SU-DHL-6 (cell line): ENCODE data around the gene AIP.
A peak's percentile ranks its signal among the peaks of the same experiment; 100 is the strongest.

Experiments used
- H2AFZ ChIP-seq: fragments of 200-600 bp; sonication (generic); 2 replicates; pipeline ENCODE4 v1.6.1; 2014; ENCODE audit warnings: low read depth, mild to moderate bottlenecking, moderate library complexity, mixed read lengths, antibody characterized with exemption, low read length; ENCODE audit not compliant: severe bottlenecking
- H3F3A ChIP-seq: fragments of 200-600 bp; shearing (Covaris generic); 2 replicates; pipeline ENCODE4 v1.6.0; 2016; ENCODE audit warnings: antibody characterized with exemption, mild to moderate bottlenecking; ENCODE audit not compliant: insufficient read depth
- H3K27ac ChIP-seq: fragments of 200-600 bp; sonication (generic); 2 replicates; pipeline ENCODE4 v1.5.1; 2016; ENCODE audit warnings: low read depth, mild to moderate bottlenecking, low read length, moderate library complexity, mixed read lengths
- H3K27me3 ChIP-seq: fragments of 200-600 bp; sonication (generic), shearing (Covaris generic); 2 replicates; pipeline ENCODE4 v1.6.0; 2014; ENCODE audit warnings: mild to moderate bottlenecking, low read length
- H3K36me3 ChIP-seq: fragments of 200-600 bp; sonication (generic); 2 replicates; pipeline ENCODE4 v1.6.1; 2014; ENCODE audit warnings: mild to moderate bottlenecking, low read length, mixed read lengths
- H3K4me2 ChIP-seq: fragments of 300-600, 200-600 bp; shearing (Covaris generic), sonication (generic); 2 replicates; pipeline ENCODE4 v1.6.0; 2014; ENCODE audit warnings: low read length, low read depth, mild to moderate bottlenecking; ENCODE audit not compliant: poor library complexity, severe bottlenecking
- H3K4me3 ChIP-seq: fragments of 200-600 bp; sonication (generic); 2 replicates; pipeline ENCODE4 v1.5.1; 2014; ENCODE audit warnings: antibody characterized with exemption, low read length, mild to moderate bottlenecking, mixed read lengths; ENCODE audit not compliant: insufficient read depth, poor library complexity, severe bottlenecking
- H3K79me2 ChIP-seq: fragments of 200-600 bp; sonication (generic); 2 replicates; pipeline ENCODE4 v1.6.1; 2014; ENCODE audit warnings: mild to moderate bottlenecking, low read length, moderate library complexity; ENCODE audit not compliant: insufficient read depth
- H3K9ac ChIP-seq: fragments of 200-600 bp; sonication (generic); 2 replicates; pipeline ENCODE4 v1.7.0; 2014; ENCODE audit warnings: mild to moderate bottlenecking, low read length
- H3K9me2 ChIP-seq: fragments of 200-600 bp; sonication (generic); replicated peaks from 2 replicates; pipeline ENCODE4 v1.6.1; 2014; ENCODE audit warnings: low read length; ENCODE audit not compliant: insufficient read depth
- H3K9me3 ChIP-seq: fragments of 200-600 bp; sonication (generic); 2 replicates; pipeline ENCODE4 v1.6.1; 2014; ENCODE audit warnings: low read length, mixed read lengths; ENCODE audit not compliant: insufficient read depth
- H4K20me1 ChIP-seq: fragments of 200-600 bp; sonication (generic); 2 replicates; pipeline ENCODE4 v1.6.1; 2014; ENCODE audit warnings: low read depth, mild to moderate bottlenecking, antibody characterized with exemption, low read length, moderate library complexity, mixed read lengths
- EZH2phosphoT487 ChIP-seq: fragments of 200-600 bp; sonication (generic), shearing (Covaris generic); conservative IDR thresholded peaks from 2 replicates; pipeline ENCODE4 v1.6.1; 2018; ENCODE audit warnings: mild to moderate bottlenecking, antibody characterized with exemption, low read length, moderate library complexity, mixed read lengths
- TF ChIP-seq, protein P1 (sequence below): fragments of 200-600 bp; sonication (generic); IDR thresholded peaks from one replicate; pipeline ENCODE4 v1.5.1; 2017; ENCODE audit warnings: antibody characterized with exemption, mild to moderate bottlenecking, low read length, moderate library complexity; ENCODE audit not compliant: insufficient read depth, poor library complexity, severe bottlenecking

AIP gene

GRCh38 chr11:67486481-67487195 lies 3.8 kb downstream of the AIP start:
- Histone ChIP-seq H3K9me2 (no peaks in the 10 kb centered on the region), H4K20me1 (no peaks in the 10 kb centered on the region), H3K36me3 (no peaks in the 10 kb centered on the region), H3K27me3 (no peaks in the 10 kb centered on the region), H2AFZ (no peak overlapping the region), H3F3A (peaks cover 25% of the 10 kb centered on the region), H3K27ac (peak overlapping the region; percentile 95), H3K9ac (peak overlapping the region; percentile 19), H3K79me2 (peaks cover 18% of the 10 kb centered on the region), H3K4me3 (no peak overlapping the region), H3K4me2 (peak overlapping the region; percentile 96), H3K9me3 (no peaks in the 10 kb centered on the region)
- no peak for TF ChIP-seq EZH2phosphoT487
- TF ChIP-seq, protein P1, sequence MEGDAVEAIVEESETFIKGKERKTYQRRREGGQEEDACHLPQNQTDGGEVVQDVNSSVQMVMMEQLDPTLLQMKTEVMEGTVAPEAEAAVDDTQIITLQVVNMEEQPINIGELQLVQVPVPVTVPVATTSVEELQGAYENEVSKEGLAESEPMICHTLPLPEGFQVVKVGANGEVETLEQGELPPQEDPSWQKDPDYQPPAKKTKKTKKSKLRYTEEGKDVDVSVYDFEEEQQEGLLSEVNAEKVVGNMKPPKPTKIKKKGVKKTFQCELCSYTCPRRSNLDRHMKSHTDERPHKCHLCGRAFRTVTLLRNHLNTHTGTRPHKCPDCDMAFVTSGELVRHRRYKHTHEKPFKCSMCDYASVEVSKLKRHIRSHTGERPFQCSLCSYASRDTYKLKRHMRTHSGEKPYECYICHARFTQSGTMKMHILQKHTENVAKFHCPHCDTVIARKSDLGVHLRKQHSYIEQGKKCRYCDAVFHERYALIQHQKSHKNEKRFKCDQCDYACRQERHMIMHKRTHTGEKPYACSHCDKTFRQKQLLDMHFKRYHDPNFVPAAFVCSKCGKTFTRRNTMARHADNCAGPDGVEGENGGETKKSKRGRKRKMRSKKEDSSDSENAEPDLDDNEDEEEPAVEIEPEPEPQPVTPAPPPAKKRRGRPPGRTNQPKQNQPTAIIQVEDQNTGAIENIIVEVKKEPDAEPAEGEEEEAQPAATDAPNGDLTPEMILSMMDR: no peak

DNA sequence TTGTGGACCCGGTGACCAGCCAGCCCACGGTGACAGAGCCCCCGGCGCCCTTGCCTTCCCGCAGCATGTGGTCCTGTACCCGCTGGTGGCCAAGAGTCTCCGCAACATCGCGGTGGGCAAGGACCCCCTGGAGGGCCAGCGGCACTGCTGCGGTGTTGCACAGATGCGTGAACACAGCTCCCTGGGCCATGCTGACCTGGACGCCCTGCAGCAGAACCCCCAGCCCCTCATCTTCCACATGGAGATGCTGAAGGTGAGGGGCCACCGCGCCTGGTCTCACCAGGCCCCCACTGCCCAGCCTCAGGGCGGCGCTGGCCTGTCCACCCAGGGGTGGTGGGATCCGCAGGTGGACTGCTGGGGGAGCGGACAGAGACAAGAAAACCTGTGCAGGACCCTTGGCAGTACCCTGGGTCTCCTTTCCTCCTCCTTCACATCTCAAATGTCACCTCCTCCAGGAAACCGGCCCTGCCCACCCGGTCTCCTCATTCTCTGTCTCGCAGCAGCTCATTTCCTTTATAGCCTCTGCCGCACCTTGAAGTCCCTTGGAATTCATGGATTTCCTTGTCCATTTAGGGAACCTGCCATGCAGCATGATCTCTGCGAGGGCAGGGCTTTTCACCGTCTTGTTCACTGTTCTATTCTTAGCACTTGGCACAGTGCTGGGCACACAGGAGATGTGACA lies 6.5 kb downstream of the AIP start:
- Histone ChIP-seq H2AFZ (no peak overlapping the region), H3K9me2 (no peaks in the 10 kb centered on the region), H3K4me3 (no peak overlapping the region), H3F3A (peaks cover 13% of the 10 kb centered on the region), H3K4me2 (no peak overlapping the region), H3K36me3 (no peaks in the 10 kb centered on the region), H3K79me2 (peaks cover 10% of the 10 kb centered on the region), H3K27me3 (no peaks in the 10 kb centered on the region), H4K20me1 (no peaks in the 10 kb centered on the region), H3K9ac (no peak overlapping the region), H3K27ac (no peak overlapping the region), H3K9me3 (no peaks in the 10 kb centered on the region)
- TF ChIP-seq, protein P1: no peak
- no peak for TF ChIP-seq EZH2phosphoT487

GRCh38 chr11:67489885-67490726 lies 7.3 kb downstream of the AIP start:
- Histone ChIP-seq H2AFZ (no peak overlapping the region), H3K4me2 (no peak overlapping the region), H3K4me3 (no peak overlapping the region), H3F3A (peaks cover 6% of the 10 kb centered on the region), H3K27ac (no peak overlapping the region), H3K9ac (no peak overlapping the region), H3K9me2 (no peaks in the 10 kb centered on the region), H4K20me1 (no peaks in the 10 kb centered on the region), H3K9me3 (no peaks in the 10 kb centered on the region), H3K27me3 (no peaks in the 10 kb centered on the region), H3K36me3 (no peaks in the 10 kb centered on the region), H3K79me2 (peaks cover 10% of the 10 kb centered on the region)
- TF ChIP-seq, protein P1: no peak
- no peak for TF ChIP-seq EZH2phosphoT487
